ENCODE results near the gene MCEE.

- no peak for TF ChIP-seq CTCF (conservative IDR thresholded peaks at IDR 0.05; ENCODE audit: low read depth, low read length)
- TF ChIP-seq EZH2 (IDR thresholded peaks at IDR 0.05; ENCODE audit: borderline replicate concordance, low read depth, low read length, poor library complexity, severe bottlenecking) = no peak
These were observed 65.9 kb downstream of the MCEE start for GRCh38 chr2:71064110-71064611.
